Mononuclear cell (primary cell): ENCODE measurements around the gene NUP88. TPM values are rescaled to one million over a fixed set of nuclear protein-coding genes. Genes with fewer than 3 reads are reported as not detected.

Experiments
- H3K27me3 ChIP-seq: 2 replicates; pipeline ENCODE4 v1.6.0; 2011; ENCODE audit warnings: low read length, control low read depth; ENCODE audit not compliant: insufficient read depth
- H3K4me1 ChIP-seq: 2 replicates; pipeline ENCODE4 v1.5.1; 2011; ENCODE audit warnings: mild to moderate bottlenecking, low read length, control low read depth; ENCODE audit not compliant: insufficient read depth
- H3K4me3 ChIP-seq: 2 replicates; pipeline ENCODE4 v1.5.1; 2011; ENCODE audit warnings: mild to moderate bottlenecking, low read length, moderate library complexity
- H3K9me3 ChIP-seq: 2 replicates; pipeline ENCODE4 v1.5.1; 2011; ENCODE audit warnings: low read depth, mild to moderate bottlenecking, control low read depth, low read length
- total RNA-seq: library from RNA; depleted of rRNA; stranded (reverse); fragments of >200 nt; gene quantifications from one replicate; pipeline ENCODE4 v1.2.3, GENCODE V29; 2012

NUP88 gene
- total RNA-seq, 1 donor, result 133 TPM

GRCh38 chr17:5354310-5354709 lies 65.2 kb downstream of the NUP88 start:
- H3K27me3 ChIP-seq, result no peaks in the 10 kb centered on the region
- H3K9me3 ChIP-seq, result no peaks in the 10 kb centered on the region
- no peak overlapping the region for H3K4me3 ChIP-seq

GRCh38 chr17:5352681-5353289 lies 66.7 kb downstream of the NUP88 start:
- Histone ChIP-seq H3K4me3 (no peak overlapping the region), H3K27me3 (no peaks in the 10 kb centered on the region), H3K4me1 (no peaks in the 10 kb centered on the region), H3K9me3 (no peaks in the 10 kb centered on the region)

More at GRCh38 chr17:5354310-5354709, 65.2 kb downstream of the NUP88 start:
- H3K4me1 ChIP-seq, result no peaks in the 10 kb centered on the region

DNA sequence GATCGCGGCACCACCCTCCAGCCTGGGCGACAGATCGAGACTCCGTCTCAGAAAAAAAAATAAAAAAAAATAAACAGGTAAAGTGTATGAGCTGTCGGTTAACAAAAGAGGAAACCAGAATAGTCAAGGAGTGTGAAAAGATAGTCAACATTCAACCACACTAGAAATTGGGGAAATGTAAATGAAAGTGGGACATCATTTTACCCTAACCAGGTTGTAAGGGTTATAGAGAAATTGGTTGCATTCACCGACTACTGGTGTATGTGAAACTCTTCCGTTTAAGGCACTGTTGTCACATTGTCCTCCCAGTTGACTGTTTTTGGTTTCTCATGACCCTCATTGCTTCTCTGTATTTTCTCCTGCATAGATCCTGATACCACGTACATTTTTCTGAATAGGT lies 74.5 kb downstream of the NUP88 start:
- Histone ChIP-seq H3K9me3 (no peaks in the 10 kb centered on the region), H3K4me3 (no peak overlapping the region), H3K27me3 (no peaks in the 10 kb centered on the region), H3K4me1 (no peaks in the 10 kb centered on the region)

Other genes starting within 250 kb of the NUP88 start
- 3.1 TPM for gene ZNF594, start 227.8 kb downstream of the NUP88 start, total RNA-seq
- 5.5 TPM for gene SCIMP, start 184.8 kb downstream of the NUP88 start, total RNA-seq
- gene RABEP1, start 137.4 kb downstream of the NUP88 start, total RNA-seq, result 34.6 TPM
- 51.9 TPM for gene RPAIN, start 520 bp upstream of the NUP88 start, total RNA-seq
- 93.6 TPM for gene C1QBP, start 19.5 kb upstream of the NUP88 start, total RNA-seq
- gene DHX33, start 49.3 kb upstream of the NUP88 start, total RNA-seq, result 2.9 TPM
- gene DERL2, start 66.5 kb upstream of the NUP88 start, total RNA-seq, result 49.4 TPM
- gene MIS12, start 66.9 kb upstream of the NUP88 start, total RNA-seq, result 18.9 TPM
- gene NLRP1, start 164.8 kb upstream of the NUP88 start, total RNA-seq, result 118 TPM